ENCODE measurements around the gene CCDC8. TPM values are rescaled to one million over a fixed set of nuclear protein-coding genes. Genes with fewer than 3 reads are reported as not detected.
"Not testable (repeated sequence)": the region's sequence is repeated elsewhere in the genome, so short reads cannot be mapped to it uniquely, and the experiment has no call there.

CCDC8 gene
- total and polyA plus RNA-seq, 3 donors from 2014 or later, result 20.1 to 33.8 (median 23.3) TPM

DNA sequence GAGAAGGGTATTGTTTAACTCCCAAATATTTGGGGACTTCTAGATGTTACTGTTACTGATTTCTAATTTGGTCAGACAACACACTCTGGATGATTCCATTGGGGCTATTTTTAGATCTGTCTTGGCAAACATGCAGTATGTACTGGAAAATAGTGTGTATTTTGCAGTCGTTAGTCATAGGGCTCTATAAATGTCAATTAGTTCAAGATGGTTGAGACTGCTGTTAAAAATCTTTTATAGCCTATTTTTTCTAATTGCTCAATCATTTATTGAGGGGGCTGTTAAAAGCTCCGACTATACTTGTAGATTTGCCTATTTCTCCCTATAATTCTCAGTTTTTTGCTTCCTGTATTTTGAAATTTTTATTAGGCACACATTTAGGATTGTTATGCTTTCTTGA is 35.1 kb downstream of the CCDC8 start:
- H3K4me3 ChIP-seq, result no peak overlapping the region
- H3K9me3 ChIP-seq, result no peaks in the 10 kb centered on the region
- H3K4me1 ChIP-seq, result peaks cover 8% of the 10 kb centered on the region
- intact Hi-C loops (cut with DNase I; ENCODE audit: low total_unique reads), result no loop called here
- H3K27ac ChIP-seq, result peak overlapping the region; percentile 36 to 65
- TF ChIP-seq POLR2A (IDR thresholded peaks at IDR 0.05), result no peak
- TF ChIP-seq, protein P1, sequence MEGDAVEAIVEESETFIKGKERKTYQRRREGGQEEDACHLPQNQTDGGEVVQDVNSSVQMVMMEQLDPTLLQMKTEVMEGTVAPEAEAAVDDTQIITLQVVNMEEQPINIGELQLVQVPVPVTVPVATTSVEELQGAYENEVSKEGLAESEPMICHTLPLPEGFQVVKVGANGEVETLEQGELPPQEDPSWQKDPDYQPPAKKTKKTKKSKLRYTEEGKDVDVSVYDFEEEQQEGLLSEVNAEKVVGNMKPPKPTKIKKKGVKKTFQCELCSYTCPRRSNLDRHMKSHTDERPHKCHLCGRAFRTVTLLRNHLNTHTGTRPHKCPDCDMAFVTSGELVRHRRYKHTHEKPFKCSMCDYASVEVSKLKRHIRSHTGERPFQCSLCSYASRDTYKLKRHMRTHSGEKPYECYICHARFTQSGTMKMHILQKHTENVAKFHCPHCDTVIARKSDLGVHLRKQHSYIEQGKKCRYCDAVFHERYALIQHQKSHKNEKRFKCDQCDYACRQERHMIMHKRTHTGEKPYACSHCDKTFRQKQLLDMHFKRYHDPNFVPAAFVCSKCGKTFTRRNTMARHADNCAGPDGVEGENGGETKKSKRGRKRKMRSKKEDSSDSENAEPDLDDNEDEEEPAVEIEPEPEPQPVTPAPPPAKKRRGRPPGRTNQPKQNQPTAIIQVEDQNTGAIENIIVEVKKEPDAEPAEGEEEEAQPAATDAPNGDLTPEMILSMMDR (IDR thresholded peaks at IDR 0.05), result no peak
- no peak for DNase-seq
- 37 to 46% methylated on average over 2 of the region's 2 CpGs for WGBS, 2 donors
- H3K36me3 ChIP-seq (ENCODE audit: low read depth, missing control alignments), result no peaks in the 10 kb centered on the region
- H3K27me3 ChIP-seq, result no peaks in the 10 kb centered on the region

DNA sequence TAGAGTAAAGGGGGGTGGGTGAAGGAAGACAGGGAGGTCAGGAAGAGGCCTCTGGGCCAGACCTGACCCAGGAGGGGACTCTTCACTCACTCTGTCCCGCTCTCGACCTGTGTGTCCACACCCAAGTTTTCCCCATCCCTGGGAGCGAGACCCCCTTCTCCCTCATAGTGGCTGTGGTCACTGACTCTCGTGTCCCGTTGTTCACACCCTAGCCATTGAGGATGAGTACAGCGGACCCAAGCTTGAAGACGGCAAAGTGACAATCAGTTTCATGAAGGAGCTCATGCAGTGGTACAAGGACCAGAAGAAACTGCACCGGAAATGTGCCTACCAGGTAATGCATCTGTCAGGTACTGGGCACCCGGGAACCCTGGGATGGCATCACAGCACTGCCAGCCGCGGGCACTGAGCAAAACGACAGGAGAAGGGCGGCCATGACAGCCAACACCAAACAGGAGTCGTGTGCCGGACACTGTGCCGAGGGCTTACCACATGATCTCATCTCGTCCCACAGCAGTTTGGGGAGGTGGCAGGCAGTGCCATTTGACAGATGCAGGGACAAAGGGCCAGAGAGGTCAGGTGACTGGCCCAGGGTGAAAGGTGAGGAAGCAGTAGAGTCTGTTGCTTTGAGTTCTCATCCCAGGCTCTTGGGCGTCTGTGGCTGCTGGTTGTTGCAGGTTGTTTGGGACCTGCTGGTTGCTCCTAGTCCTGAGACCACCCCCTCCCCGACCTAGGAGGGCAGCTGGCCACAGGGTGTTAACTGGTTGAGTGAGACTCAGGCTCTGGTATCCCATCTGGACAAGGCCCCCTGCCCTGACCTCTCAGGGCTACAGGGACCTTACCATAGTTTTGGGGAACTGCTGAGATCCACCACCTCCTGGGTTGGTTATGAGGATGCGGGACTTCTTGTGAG is 36.9 kb downstream of the CCDC8 start:
- no peaks in the 10 kb centered on the region for H3K27me3 ChIP-seq
- no peaks in the 10 kb centered on the region for H3K9me3 ChIP-seq
- H3K27ac ChIP-seq, result no peak overlapping the region
- H3K4me3 ChIP-seq, result no peak overlapping the region
- intact Hi-C loops (cut with DNase I; ENCODE audit: low total_unique reads), result no loop called here
- TF ChIP-seq POLR2A (IDR thresholded peaks at IDR 0.05), result no peak
- TF ChIP-seq, protein P1 (IDR thresholded peaks at IDR 0.05), result no peak
- H3K36me3 ChIP-seq (ENCODE audit: low read depth, missing control alignments), result no peaks in the 10 kb centered on the region
- DNase-seq, result no peak
- WGBS, 2 donors, result 94 to 96% methylated on average over 17 to 20 of the region's 20 CpGs
- peaks cover 11% of the 10 kb centered on the region for H3K4me1 ChIP-seq

DNA sequence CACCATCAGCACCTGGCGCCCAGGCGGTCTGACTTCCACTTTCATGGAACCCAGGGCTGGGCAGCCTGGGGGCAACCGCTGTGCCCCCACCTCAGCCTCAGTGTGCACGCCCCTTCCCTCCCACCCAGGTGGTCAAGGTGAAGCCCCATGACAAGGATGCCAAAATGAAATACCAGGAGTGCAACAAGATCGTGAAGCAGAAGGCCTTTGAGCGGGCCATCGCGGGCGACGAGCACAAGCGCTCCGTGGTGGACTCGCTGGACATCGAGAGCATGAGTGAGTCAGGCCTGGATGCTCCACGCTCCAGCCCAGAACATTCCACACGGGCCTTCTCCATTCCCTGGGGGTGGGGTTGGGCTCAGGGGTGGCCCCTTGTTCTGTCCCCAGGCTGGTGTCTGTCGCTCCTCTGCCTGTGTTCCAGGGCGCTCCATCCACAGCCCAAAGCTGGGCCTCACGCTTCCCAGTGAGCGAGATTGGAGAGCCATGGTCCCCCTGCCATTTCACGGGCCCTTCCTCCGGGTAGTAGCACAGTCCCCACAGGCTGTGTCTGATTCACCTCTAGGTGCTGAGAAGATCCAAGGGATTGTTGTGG is 37.8 kb downstream of the CCDC8 start:
- H3K27me3 ChIP-seq; H3K9me3 ChIP-seq; DNase-seq; H3K4me3 ChIP-seq; H3K27ac ChIP-seq; H3K36me3 ChIP-seq (ENCODE audit: low read depth, missing control alignments); intact Hi-C loops (cut with DNase I; ENCODE audit: low total_unique reads): not testable (repeated sequence)
- peaks cover 11% of the 10 kb centered on the region for H3K4me1 ChIP-seq
- 94 to 97% methylated on average over 19 to 22 of the region's 22 CpGs for WGBS, 2 donors

DNA sequence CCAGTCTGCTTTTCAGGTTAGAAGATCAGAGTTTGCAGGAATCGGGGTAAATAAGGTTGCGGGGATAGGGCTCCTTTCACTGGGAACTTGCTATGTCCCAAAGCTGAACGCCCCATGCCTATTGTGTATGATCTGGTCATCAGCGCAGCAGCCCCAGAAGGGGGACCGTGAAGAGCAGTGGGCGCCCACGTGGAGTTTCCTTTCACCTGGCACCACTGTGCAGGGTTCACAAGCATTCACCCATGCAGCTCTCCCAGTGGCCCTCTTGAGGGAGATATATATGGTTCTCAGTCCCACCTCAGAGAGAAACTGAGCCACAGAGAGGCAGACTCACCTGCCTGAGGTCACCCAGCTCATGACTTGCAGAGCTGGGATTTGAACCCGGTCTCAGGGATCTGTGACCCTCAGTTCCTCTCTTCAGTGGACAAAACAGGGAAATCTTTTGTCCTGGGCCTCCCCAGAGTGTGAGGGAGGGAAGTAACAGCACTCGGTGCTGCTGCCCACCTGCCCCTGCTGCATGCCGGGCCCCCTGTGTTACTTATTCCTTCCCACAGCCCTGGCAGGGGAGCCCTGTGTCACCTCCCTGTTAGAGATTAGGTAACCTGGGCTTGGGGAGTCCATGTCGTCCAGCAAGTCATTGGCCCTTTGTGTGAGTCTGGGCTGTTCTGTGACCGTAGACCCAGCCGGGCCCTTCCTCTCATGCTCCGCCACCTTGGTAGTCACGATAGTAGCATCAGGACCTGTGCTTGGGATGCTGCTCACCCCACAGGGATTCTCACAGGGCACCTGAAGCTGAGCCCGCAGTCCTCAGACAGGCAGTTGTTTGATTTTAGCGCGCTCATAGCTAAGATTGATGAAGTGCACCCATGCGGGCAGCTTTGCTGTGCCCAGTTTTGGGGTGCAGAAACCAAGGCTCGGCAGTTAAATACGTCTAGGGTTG is 38.6 kb downstream of the CCDC8 start:
- intact Hi-C loops (cut with DNase I; ENCODE audit: low total_unique reads), result no loop called here
- no peak overlapping the region for H3K27ac ChIP-seq
- peaks cover 11% of the 10 kb centered on the region for H3K4me1 ChIP-seq
- no peaks in the 10 kb centered on the region for H3K27me3 ChIP-seq
- H3K36me3 ChIP-seq (ENCODE audit: low read depth, missing control alignments), result no peaks in the 10 kb centered on the region
- no peaks in the 10 kb centered on the region for H3K9me3 ChIP-seq
- 95% methylated on average over 20 to 21 of the region's 21 CpGs for WGBS, 2 donors
- no peak for TF ChIP-seq POLR2A (IDR thresholded peaks at IDR 0.05)
- TF ChIP-seq, protein P1 (IDR thresholded peaks at IDR 0.05), result no peak
- no peak for DNase-seq
- H3K4me3 ChIP-seq, result no peak overlapping the region
